CD4-positive, alpha-beta T cell treated with Interleukin-17A for 1 hour (primary cell): ENCODE results near the gene PLLP.

Source experiments
- DNase-seq: peaks from one replicate; pipeline ENCODE4 v3.0.0-alpha.2; 2020

PLLP gene

GRCh38 chr16:57252148-57252721 lies 32.2 kb downstream of the PLLP start:
- no peak for DNase-seq

DNA sequence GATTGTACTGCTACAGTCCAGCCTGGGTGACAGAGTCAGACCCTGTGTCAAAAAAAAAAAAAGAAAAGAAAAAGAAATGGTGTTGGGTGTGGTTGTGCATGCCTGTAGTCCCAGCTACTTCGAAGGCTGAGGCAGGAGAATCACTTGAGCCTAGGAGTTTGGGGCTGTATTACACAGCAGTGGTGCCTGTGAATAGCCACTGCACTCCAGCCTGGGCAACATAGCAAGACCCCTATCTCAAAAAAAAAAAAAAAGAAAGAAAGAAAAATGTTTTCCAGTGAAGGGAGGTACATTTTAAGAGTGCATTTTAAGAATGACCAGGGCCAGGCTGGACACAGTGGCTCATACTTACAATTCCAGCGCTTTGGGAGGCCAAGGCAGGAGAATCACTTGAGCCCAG lies 33.1 kb downstream of the PLLP start:
- no peak for DNase-seq

GRCh38 chr16:57245472-57246113 lies 38.9 kb downstream of the PLLP start:
- no peak for DNase-seq

DNA sequence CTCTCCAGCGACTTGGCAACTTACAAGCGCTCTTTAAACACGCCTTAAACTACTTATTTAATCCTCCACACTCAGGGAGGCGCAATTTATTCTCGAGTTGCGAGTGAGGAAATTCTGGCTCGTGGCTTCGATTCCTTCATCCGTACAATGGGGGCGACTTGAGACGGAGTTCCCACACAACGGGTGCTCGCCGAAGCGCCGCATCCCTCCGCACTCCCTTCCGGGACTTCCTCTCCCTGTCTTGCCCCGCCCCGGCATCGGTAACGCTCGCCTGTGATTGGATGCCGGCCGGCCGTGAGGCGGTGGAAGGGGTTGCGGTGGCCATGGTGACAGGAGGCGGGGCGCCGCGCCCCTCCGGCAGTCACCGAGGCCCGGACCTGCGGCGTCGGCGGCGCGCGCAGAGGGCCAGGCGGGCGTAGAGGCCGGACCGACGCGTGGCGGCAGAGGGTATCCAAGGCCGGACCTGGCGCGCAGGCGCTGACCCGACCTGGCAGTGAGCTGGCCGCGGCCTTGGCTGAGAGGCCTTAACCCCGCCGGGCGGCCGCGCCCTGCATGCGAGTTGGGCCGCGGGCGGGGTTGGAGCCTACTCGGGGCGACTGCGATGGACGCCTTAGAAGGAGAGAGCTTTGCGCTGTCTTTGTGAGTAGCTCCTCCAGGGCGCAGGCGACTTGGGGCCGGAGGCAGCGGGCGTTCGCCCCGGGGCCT lies 39.6 kb downstream of the PLLP start, which contains the start of gene ARL2BP:
Gene ARL2BP, plus strand, starts transcription at position 493 of the 705 bp plus-strand sequence. Its CDS starts 109 bp downstream, at position 602.
- peak; percentile 97 for DNase-seq

GRCh38 chr16:57244463-57244766 lies 40.1 kb downstream of the PLLP start:
- DNase-seq = no peak

GRCh38 chr16:57242650-57243049 lies 41.8 kb downstream of the PLLP start:
- DNase-seq = no peak

GRCh38 chr16:57240851-57241250 lies 43.6 kb downstream of the PLLP start:
- DNase-seq = no peak

DNA sequence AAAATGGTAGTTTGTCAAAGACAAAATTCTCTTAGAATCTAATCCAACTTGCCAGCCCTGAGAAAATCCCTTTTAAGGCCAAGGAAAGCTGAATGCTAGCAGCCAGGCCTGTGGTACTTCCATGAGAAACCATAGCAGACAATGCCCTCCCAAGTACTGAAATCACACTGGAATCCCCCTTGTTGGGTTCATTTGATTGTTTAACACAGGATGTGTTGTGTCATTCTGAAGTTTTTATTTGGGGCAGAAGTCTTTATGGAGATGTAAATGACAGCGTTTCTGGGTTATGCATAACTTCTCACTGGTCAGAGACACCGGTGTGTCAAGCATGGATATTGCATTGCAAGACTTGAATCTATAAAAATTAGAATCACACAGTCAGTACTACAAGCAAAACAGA lies 45.4 kb downstream of the PLLP start:
- no peak for DNase-seq

GRCh38 chr16:57238682-57239081 lies 45.8 kb downstream of the PLLP start:
- DNase-seq = no peak

DNA sequence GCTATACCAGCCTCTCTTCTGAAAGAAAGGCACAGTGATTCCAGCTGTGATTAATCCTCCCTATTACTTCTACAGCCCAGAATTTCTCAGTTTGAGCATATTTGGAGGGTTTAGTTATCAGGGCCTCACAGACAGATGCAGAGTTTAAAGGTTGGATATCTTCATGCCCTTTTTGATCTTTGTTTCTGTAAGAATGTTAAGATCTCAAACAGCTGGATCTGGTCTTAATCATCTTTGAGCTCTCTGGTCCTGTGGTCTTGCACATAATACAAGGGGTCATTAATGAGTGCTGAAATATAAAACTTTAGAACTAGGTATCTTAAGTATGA lies 48.5 kb downstream of the PLLP start:
- no peak for DNase-seq

- no peak for DNase-seq
Observed at GRCh38 chr16:57235128-57236021, 49.1 kb downstream of the PLLP start.

- DNase-seq = no peak
Observed at GRCh38 chr16:57234707-57235092, 49.8 kb downstream of the PLLP start.

DNA sequence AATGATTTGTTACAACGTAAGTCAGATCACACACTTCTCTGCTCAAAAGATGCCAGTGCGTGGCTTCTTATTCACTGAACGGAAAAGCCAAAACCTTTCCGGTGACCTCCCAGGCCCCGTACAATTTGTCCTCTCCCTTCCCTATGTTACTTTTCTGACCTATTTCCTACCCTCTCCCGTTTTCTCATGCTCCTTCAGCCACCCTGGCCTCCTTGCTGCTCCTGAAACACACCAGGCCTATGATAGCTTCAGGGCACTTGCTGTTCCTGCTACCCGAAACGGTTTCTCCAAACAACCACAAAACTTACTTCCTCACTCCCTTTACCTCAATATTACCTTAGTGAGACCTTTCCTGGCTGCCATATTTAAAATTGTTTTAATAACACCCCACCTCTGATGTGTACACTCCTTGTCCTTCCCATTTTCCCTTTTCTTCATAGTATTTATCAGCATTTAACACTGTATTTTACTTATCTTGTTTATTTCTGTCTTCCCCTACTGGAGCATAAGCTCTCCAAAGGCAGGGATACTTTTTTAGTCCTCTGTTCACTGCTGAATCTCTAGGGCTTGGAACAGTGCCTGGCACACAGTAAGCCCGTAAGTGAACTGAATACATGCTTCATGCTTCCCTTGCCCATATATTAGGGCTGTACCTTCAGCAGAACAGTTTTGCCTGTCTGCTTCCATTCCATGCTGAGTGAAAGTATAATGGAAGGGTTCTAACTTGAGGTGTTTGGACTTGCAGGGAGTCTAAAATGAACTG lies 50.3 kb downstream of the PLLP start:
- no peak for DNase-seq

DNA sequence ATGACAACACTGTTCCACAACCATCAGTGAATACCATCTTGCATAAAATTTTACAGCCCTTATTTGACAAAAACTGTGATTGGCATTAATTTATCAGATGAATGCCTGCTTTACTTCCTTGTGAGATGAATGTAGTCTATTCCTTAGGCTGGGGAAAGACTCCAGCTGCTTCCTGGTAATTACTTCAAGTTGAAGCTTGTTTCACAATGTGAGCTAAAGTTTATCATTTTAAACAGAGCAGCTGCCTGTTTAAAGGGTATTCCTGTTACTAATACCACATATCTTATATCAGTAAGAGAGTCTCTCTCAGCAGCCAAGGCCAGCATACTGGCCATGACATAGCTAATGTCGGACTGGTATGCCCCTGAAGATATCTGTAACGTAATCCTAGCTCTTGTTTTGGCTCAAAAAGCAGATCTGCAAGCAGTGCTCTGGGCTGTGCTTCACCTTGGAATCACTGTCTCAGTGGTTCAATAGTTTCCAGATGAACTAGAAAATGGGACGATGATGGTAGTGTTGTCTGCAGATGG lies 52.6 kb downstream of the PLLP start:
- DNase-seq = no peak

DNA sequence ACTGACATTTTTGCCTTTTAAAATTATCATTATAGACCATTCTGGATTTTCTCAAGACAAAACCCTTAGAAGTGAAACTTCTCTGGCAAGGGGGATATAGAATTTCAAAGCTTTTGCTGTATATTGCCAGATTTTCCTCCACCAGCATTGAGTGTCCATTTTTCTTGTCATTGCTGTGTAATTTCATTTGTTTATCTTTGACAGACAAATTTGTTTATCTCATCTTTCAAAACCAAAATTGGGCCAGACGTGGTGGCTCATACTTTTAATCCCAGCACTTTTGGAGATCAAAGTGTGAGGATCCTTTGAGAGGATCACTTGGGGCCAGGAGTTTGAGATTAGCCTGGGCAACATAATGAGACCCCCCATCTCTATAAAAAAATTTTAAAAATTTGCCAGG lies 55.4 kb downstream of the PLLP start:
- no peak for DNase-seq

- DNase-seq = no peak
Observed at GRCh38 chr16:57226701-57227621, 57.5 kb downstream of the PLLP start.

DNA sequence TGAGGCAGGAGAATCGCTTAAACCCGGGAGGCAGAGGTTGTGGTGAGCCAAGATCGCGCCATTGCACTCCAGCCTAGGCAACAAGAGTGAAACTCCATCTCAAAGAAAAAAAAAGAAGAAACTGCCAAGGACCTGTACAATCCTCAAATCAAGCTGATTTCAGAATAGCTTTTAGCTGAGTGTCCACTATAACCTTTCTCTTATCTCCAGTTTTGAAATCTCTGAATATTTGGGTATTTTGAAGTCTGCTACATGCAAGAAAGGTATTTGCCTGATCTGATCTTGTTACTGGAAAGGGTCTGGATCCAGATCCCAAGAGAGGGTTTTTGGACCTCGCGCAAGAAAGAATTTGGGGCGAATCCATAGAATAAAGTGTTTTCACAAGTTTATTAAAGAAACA lies 58.5 kb downstream of the PLLP start:
- DNase-seq = no peak

- no peak for DNase-seq
Observed at GRCh38 chr16:57224651-57225335, 59.7 kb downstream of the PLLP start.

DNA sequence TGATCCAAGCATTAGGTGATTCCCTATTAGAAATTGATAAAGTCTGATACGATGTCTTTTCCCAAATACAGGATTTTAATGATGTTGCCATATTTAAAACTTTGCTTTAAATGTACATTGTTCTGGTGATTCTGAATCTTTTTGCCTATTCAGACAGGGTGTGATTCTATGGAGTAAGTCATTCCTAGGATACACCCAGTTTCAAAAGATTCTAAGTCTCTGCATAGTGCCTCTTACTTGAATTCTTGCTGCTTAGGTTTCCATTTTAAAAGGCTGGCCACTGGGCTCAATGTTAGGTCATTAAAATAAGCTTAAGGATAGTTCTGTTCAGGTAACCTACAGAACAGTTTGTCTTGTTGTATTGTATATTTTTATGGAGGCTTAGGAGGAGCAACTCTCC lies 61.4 kb downstream of the PLLP start:
- DNase-seq = no peak

DNA sequence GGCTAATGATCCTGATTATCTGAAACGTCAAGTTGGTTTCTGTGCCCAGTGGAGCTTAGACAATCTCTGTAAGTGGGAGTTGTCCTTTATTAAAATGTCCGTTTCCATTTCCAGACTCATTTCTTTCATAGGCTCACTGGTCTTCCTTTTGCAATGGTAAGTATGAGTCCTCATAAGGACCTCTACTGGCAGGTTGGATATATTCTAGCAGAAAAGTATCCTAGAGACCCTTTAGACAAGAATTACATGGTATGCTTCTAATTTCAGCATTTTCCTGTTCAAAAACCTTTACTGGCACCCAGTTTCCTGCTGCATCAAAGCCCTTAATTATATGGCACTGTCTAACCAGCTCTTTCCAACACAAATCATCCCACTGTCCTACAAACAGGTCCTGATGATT lies 67.5 kb downstream of the PLLP start:
- DNase-seq = no peak

- DNase-seq = no peak
Observed at GRCh38 chr16:57213462-57213861, 71.0 kb downstream of the PLLP start.
